ENCODE data around the gene MARS1.
"Not testable (repeated sequence)": the region's sequence is repeated elsewhere in the genome, so short reads cannot be mapped to it uniquely, and the experiment has no call there.

Gene MARS1

GRCh38 chr12:57497223-57498131 lies 9.6 kb downstream of the MARS1 start:
- DNase-seq = no peak

- no peak for DNase-seq
These were observed 10.2 kb downstream of the MARS1 start for GRCh38 chr12:57498132-57498502.

GRCh38 chr12:57498571-57498970 lies 10.7 kb downstream of the MARS1 start:
- DNase-seq = no peak

- no peak for DNase-seq
These were observed 12.3 kb downstream of the MARS1 start for GRCh38 chr12:57500213-57500612.

- DNase-seq = not testable (repeated sequence)
These were observed 14.6 kb downstream of the MARS1 start for GRCh38 chr12:57502311-57502969.

GRCh38 chr12:57506541-57506940 lies 18.7 kb downstream of the MARS1 start:
- not testable (repeated sequence) for DNase-seq

- not testable (repeated sequence) for DNase-seq
These were observed 19.9 kb downstream of the MARS1 start for GRCh38 chr12:57507796-57508195.

- DNase-seq = no peak
These were observed 23.3 kb downstream of the MARS1 start for GRCh38 chr12:57511161-57511560.

GRCh38 chr12:57511588-57512325 lies 23.9 kb downstream of the MARS1 start:
- no peak for DNase-seq

- DNase-seq = no peak
These were observed 24.8 kb downstream of the MARS1 start for GRCh38 chr12:57512665-57513064.

- DNase-seq = no peak
These were observed 25.4 kb downstream of the MARS1 start for GRCh38 chr12:57513266-57513665.

- DNase-seq = not testable (repeated sequence)
These were observed 25.8 kb downstream of the MARS1 start for GRCh38 chr12:57513677-57514076.

GRCh38 chr12:57514246-57514645 lies 26.4 kb downstream of the MARS1 start:
- not testable (repeated sequence) for DNase-seq

GRCh38 chr12:57514720-57515407 lies 27.0 kb downstream of the MARS1 start:
- DNase-seq = no peak

- no peak for DNase-seq
These were observed 27.6 kb downstream of the MARS1 start for GRCh38 chr12:57515408-57515933.

- DNase-seq = no peak
These were observed 28.2 kb downstream of the MARS1 start for GRCh38 chr12:57515934-57516541.

GRCh38 chr12:57516617-57517153 lies 28.8 kb downstream of the MARS1 start:
- DNase-seq = no peak

- DNase-seq = no peak
These were observed 29.3 kb downstream of the MARS1 start for GRCh38 chr12:57517187-57517586.

- not testable (repeated sequence) for DNase-seq
These were observed 29.9 kb downstream of the MARS1 start for GRCh38 chr12:57517718-57518117.

GRCh38 chr12:57518176-57518919 lies 30.5 kb downstream of the MARS1 start:
- no peak for DNase-seq
